Neural cell (in vitro differentiated cells): ENCODE measurements around the gene GFRA1. TPM values are rescaled to one million over a fixed set of nuclear protein-coding genes. Genes with fewer than 3 reads are reported as not detected.
A peak's percentile ranks its signal among the peaks of the same experiment; 100 is the strongest.

ENCODE experiments used
- H2AFZ ChIP-seq: fragments of 200-600, 300-800 bp; sonication (generic), shearing (Covaris generic); 2 replicates; pipeline ENCODE4 v1.6.0; 2014; ENCODE audit warnings: low read depth, mild to moderate bottlenecking, antibody characterized with exemption, low read length, moderate library complexity
- H3F3A ChIP-seq: fragments of 200-600 bp; shearing (Covaris generic); 2 replicates; pipeline ENCODE4 v1.6.1; 2016; ENCODE audit warnings: mild to moderate bottlenecking, moderate library complexity, mixed read lengths, antibody characterized with exemption, low read length; ENCODE audit not compliant: insufficient read depth, poor library complexity, severe bottlenecking
- H3K27ac ChIP-seq: fragments of 200-600, 300-800 bp; sonication (generic), shearing (Covaris generic); 2 replicates; pipeline ENCODE4 v1.5.1; 2014; ENCODE audit warnings: mild to moderate bottlenecking, low read length, moderate library complexity
- H3K27me3 ChIP-seq: fragments of 300-800, 200-600 bp; sonication (generic), shearing (Covaris generic); 2 replicates; pipeline ENCODE4 v1.6.0; 2014; ENCODE audit warnings: mild to moderate bottlenecking, low read depth, low read length, moderate library complexity; ENCODE audit not compliant: insufficient read depth
- H3K36me3 ChIP-seq: fragments of 300-800, 200-600 bp; sonication (generic), shearing (Covaris generic); 2 replicates; pipeline ENCODE4 v1.5.1; 2014; ENCODE audit warnings: mild to moderate bottlenecking, antibody characterized with exemption, low read length, moderate library complexity; ENCODE audit not compliant: insufficient read depth
- H3K4me2 ChIP-seq: fragments of 300-800, 200-600 bp; sonication (generic), shearing (Covaris generic); 2 replicates; pipeline ENCODE4 v1.6.0; 2014; ENCODE audit warnings: mild to moderate bottlenecking, low read length
- H3K4me3 ChIP-seq: fragments of 300-800, 200-600 bp; sonication (generic), shearing (Covaris generic); 2 replicates; pipeline ENCODE4 v1.5.1; 2014; ENCODE audit warnings: mild to moderate bottlenecking, low read length, moderate library complexity
- H3K79me2 ChIP-seq: fragments of 200-600 bp; shearing (Covaris generic); replicated peaks from 2 replicates; pipeline ENCODE4 v1.6.0; 2014; ENCODE audit warnings: mild to moderate bottlenecking, low read length, moderate library complexity; ENCODE audit not compliant: insufficient read depth
- H3K9ac ChIP-seq: fragments of 300-800, 200-600 bp; sonication (generic), shearing (Covaris generic); 2 replicates; pipeline ENCODE4 v1.6.1; 2016; ENCODE audit warnings: mild to moderate bottlenecking, low read length, mixed read lengths
- H3K9me2 ChIP-seq: fragments of 200-600 bp; shearing (Covaris generic); 2 replicates; pipeline ENCODE4 v1.6.1; 2016; ENCODE audit warnings: mild to moderate bottlenecking, low read length, mixed read lengths; ENCODE audit not compliant: insufficient read depth
- H3K9me3 ChIP-seq: fragments of 200-600, 300-800 bp; sonication (generic), shearing (Covaris generic); 2 replicates; pipeline ENCODE4 v1.6.1; 2016; ENCODE audit warnings: mild to moderate bottlenecking, mixed run types, low read length, moderate library complexity, mixed read lengths
- H4K20me1 ChIP-seq: fragments of 200-600 bp; shearing (Covaris generic); 2 replicates; pipeline ENCODE4 v1.6.1; 2016; ENCODE audit warnings: mild to moderate bottlenecking, mixed run types; ENCODE audit not compliant: insufficient read depth
- EP300 ChIP-seq: fragments of 450-650 bp; conservative IDR thresholded peaks from 2 replicates; pipeline ENCODE4 v1.6.1; 2014; ENCODE audit warnings: antibody characterized with exemption, mild to moderate bottlenecking, moderate library complexity; ENCODE audit not compliant: poor library complexity, severe bottlenecking
- EZH2 ChIP-seq: fragments of 200-600, 300-800 bp; shearing (Covaris generic), sonication (generic); IDR thresholded peaks from 2 replicates; pipeline ENCODE4 v1.6.1; 2014; ENCODE audit warnings: antibody characterized with exemption, low read length, borderline replicate concordance, mild to moderate bottlenecking; ENCODE audit not compliant: insufficient read depth, poor library complexity, severe bottlenecking
- MXI1 ChIP-seq: fragments of 450-650 bp; conservative IDR thresholded peaks from 2 replicates; pipeline ENCODE4 v1.6.1; 2014; ENCODE audit warnings: antibody characterized with exemption, mild to moderate bottlenecking; ENCODE audit not compliant: poor library complexity, severe bottlenecking
- POLR2AphosphoS5 ChIP-seq: IDR thresholded peaks from 2 replicates; pipeline ENCODE4 v1.6.1; 2012
- RAD21 ChIP-seq: fragments of 450-650 bp; conservative IDR thresholded peaks from 2 replicates; pipeline ENCODE4 v1.6.1; 2014; ENCODE audit warnings: antibody characterized with exemption, mild to moderate bottlenecking, moderate library complexity
- REST ChIP-seq: IDR thresholded peaks from 2 replicates; pipeline ENCODE4 v1.6.1; 2012; ENCODE audit warnings: borderline replicate concordance
- SMC3 ChIP-seq: fragments of 450-650 bp; conservative IDR thresholded peaks from 2 replicates; pipeline ENCODE4 v1.6.1; 2014; ENCODE audit warnings: antibody characterized with exemption, mild to moderate bottlenecking, moderate library complexity; ENCODE audit not compliant: poor library complexity
- TAF1 ChIP-seq: IDR thresholded peaks from 2 replicates; pipeline ENCODE4 v1.6.1; 2012; ENCODE audit warnings: low read depth
- polyA plus RNA-seq: library from polyadenylated mRNA; depleted of rRNA; stranded (reverse); fragments of >200 nt; gene quantifications from 2 replicates; pipeline ENCODE4 v1.2.3, GENCODE V29; 2014
- TF ChIP-seq, protein P1 (sequence below): fragments of 450-650 bp; IDR thresholded peaks from 2 replicates; pipeline ENCODE4 v1.5.1; 2014; ENCODE audit warnings: antibody characterized with exemption, mild to moderate bottlenecking, moderate library complexity; ENCODE audit not compliant: poor library complexity, severe bottlenecking

The GFRA1 gene
- polyA plus RNA-seq, 1 donor from 2014 or later = 2.3 TPM

GRCh38 chr10:116101616-116102315 is 171.2 kb downstream of the GFRA1 start:
- no peaks in the 10 kb centered on the region for H3K27me3 ChIP-seq
- H3K4me2 ChIP-seq = peak overlapping the region; percentile 33
- no peaks in the 10 kb centered on the region for H3F3A ChIP-seq
- H3K27ac ChIP-seq = no peak overlapping the region
- no peaks in the 10 kb centered on the region for H4K20me1 ChIP-seq
- no peaks in the 10 kb centered on the region for H3K9me3 ChIP-seq
- no peaks in the 10 kb centered on the region for H3K9me2 ChIP-seq
- H3K79me2 ChIP-seq = no peaks in the 10 kb centered on the region
- H3K9ac ChIP-seq = no peak overlapping the region
- H3K4me3 ChIP-seq = no peak overlapping the region
- H3K36me3 ChIP-seq = no peaks in the 10 kb centered on the region
- TF ChIP-seq EZH2 = no peak
- TF ChIP-seq MXI1 = no peak
- no peak for TF ChIP-seq POLR2AphosphoS5
- no peak for TF ChIP-seq RAD21
- no peak for TF ChIP-seq REST
- TF ChIP-seq, protein P1, sequence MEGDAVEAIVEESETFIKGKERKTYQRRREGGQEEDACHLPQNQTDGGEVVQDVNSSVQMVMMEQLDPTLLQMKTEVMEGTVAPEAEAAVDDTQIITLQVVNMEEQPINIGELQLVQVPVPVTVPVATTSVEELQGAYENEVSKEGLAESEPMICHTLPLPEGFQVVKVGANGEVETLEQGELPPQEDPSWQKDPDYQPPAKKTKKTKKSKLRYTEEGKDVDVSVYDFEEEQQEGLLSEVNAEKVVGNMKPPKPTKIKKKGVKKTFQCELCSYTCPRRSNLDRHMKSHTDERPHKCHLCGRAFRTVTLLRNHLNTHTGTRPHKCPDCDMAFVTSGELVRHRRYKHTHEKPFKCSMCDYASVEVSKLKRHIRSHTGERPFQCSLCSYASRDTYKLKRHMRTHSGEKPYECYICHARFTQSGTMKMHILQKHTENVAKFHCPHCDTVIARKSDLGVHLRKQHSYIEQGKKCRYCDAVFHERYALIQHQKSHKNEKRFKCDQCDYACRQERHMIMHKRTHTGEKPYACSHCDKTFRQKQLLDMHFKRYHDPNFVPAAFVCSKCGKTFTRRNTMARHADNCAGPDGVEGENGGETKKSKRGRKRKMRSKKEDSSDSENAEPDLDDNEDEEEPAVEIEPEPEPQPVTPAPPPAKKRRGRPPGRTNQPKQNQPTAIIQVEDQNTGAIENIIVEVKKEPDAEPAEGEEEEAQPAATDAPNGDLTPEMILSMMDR = no peak
- no peak for TF ChIP-seq TAF1
- no peak for TF ChIP-seq EP300
- TF ChIP-seq SMC3 = no peak
- no peak overlapping the region for H2AFZ ChIP-seq

GRCh38 chr10:116100984-116101383 is 172.0 kb downstream of the GFRA1 start:
- no peak overlapping the region for H3K9ac ChIP-seq
- no peaks in the 10 kb centered on the region for H3K27me3 ChIP-seq
- H2AFZ ChIP-seq = no peak overlapping the region
- H3K27ac ChIP-seq = no peak overlapping the region
- TF ChIP-seq EP300 (no peak), SMC3 (no peak), RAD21 (no peak), EZH2 (no peak), TAF1 (no peak), MXI1 (no peak), REST (no peak), POLR2AphosphoS5 (no peak)
- TF ChIP-seq, protein P1 = no peak
- H3K9me3 ChIP-seq = no peaks in the 10 kb centered on the region
- H3K36me3 ChIP-seq = no peaks in the 10 kb centered on the region
- no peaks in the 10 kb centered on the region for H3K9me2 ChIP-seq
- H3K4me2 ChIP-seq = peak overlapping the region; percentile 33
- no peaks in the 10 kb centered on the region for H3F3A ChIP-seq
- H3K79me2 ChIP-seq = no peaks in the 10 kb centered on the region
- H4K20me1 ChIP-seq = no peaks in the 10 kb centered on the region
- no peak overlapping the region for H3K4me3 ChIP-seq
